HepG2 (cell line): ENCODE results near the gene PCYT2. TPM values are rescaled to one million over a fixed set of nuclear protein-coding genes. Genes with fewer than 3 reads are reported as not detected.

ENCODE experiments used
- CHCHD3 ChIP-seq: sonication (generic); formaldehyde crosslinking; IDR thresholded peaks from 2 replicates; pipeline ENCODE4 v1.8.0; 2022; ENCODE audit warnings: mild to moderate bottlenecking, missing genetic modification reagents, moderate library complexity
- GATAD2A ChIP-seq: IDR thresholded peaks from 2 replicates; pipeline ENCODE4 v1.6.1; 2016
- HHEX ChIP-seq: IDR thresholded peaks from 2 replicates; pipeline ENCODE4 v1.6.1; 2016; ENCODE audit warnings: control low read depth
- KAT7 ChIP-seq: IDR thresholded peaks from 2 replicates; pipeline ENCODE4 v1.6.1; 2018; ENCODE audit warnings: borderline replicate concordance, missing compliant biosample characterization
- MTF2 ChIP-seq: sonication (generic); formaldehyde crosslinking; IDR thresholded peaks from 2 replicates; pipeline ENCODE4 v1.5.0; 2020; ENCODE audit warnings: missing genetic modification reagents, borderline replicate concordance
- NAIF1 ChIP-seq: sonication (generic); formaldehyde crosslinking; IDR thresholded peaks from 2 replicates; pipeline ENCODE4 v1.5.0; 2020; ENCODE audit warnings: mild to moderate bottlenecking, missing genetic modification reagents, borderline replicate concordance
- PREB ChIP-seq: sonication (generic); formaldehyde crosslinking; IDR thresholded peaks from 2 replicates; pipeline ENCODE4 v1.4.0; 2020; ENCODE audit warnings: missing genetic modification reagents
- RFXAP ChIP-seq: sonication (generic); formaldehyde crosslinking; IDR thresholded peaks from 2 replicates; pipeline ENCODE4 v1.4.0; 2020; ENCODE audit warnings: missing genetic modification reagents, borderline replicate concordance
- TCF7 ChIP-seq: sonication (generic); IDR thresholded peaks from 2 replicates; pipeline ENCODE4 v1.6.1; 2016; ENCODE audit warnings: antibody characterized with exemption, low read depth
- ZBTB38 ChIP-seq: sonication (generic); formaldehyde crosslinking; IDR thresholded peaks from 2 replicates; pipeline ENCODE4 v1.5.1; 2020; ENCODE audit warnings: mild to moderate bottlenecking, missing genetic modification reagents
- ZNF205 ChIP-seq: IDR thresholded peaks from 2 replicates; pipeline ENCODE4 v1.6.1; 2018; ENCODE audit warnings: missing biosample characterization, missing genetic modification reagents
- ZNF264 ChIP-seq: sonication (generic); formaldehyde crosslinking; IDR thresholded peaks from 2 replicates; pipeline ENCODE4 v1.4.0; 2020; ENCODE audit warnings: missing genetic modification reagents
- ZNF274 ChIP-seq: sonication (generic); formaldehyde crosslinking; IDR thresholded peaks from 2 replicates; pipeline ENCODE4 v1.5.1; 2020; ENCODE audit warnings: mild to moderate bottlenecking, missing genetic modification reagents
- ZNF33A ChIP-seq: sonication (generic); formaldehyde crosslinking; IDR thresholded peaks from 2 replicates; pipeline ENCODE4 v1.5.1; 2020; ENCODE audit warnings: missing genetic modification reagents, mild to moderate bottlenecking, moderate library complexity, borderline replicate concordance
- ZNF407 ChIP-seq: sonication (generic); formaldehyde crosslinking; IDR thresholded peaks from one replicate; pipeline ENCODE4 v1.5.1; 2020; ENCODE audit warnings: mild to moderate bottlenecking, missing genetic modification reagents; ENCODE audit errors: not compliant biosample characterization
- ZNF589 ChIP-seq: sonication (generic); formaldehyde crosslinking; conservative IDR thresholded peaks from 2 replicates; pipeline ENCODE4 v1.8.0; 2022; ENCODE audit warnings: mild to moderate bottlenecking, moderate library complexity, missing genetic modification reagents
- ZNF672 ChIP-seq: sonication (generic); formaldehyde crosslinking; IDR thresholded peaks from 2 replicates; pipeline ENCODE4 v1.8.1; 2022; ENCODE audit warnings: missing genetic modification reagents
- polyA plus RNA-seq, 8 experiments: library from polyadenylated mRNA; depleted of rRNA in 3 of 8; stranded (reverse) in 7 of 8; unstranded in 1 of 8; fragments of >200 nt; fragmentation: Illumina TruSeq in 4 of 8; extraction: Trizol in 4 of 8; gene quantifications; 2 replicates each; pipeline versions ENCODE4 v1.2.1 to v1.2.3, GENCODE V29; 2011 to 2016; ENCODE audit warnings: low read depth in 4 of 8, missing spikeins in 1 of 8, mixed read lengths in 1 of 8; ENCODE audit not compliant: insufficient read depth in 1 of 8
- total RNA-seq, 5 experiments: library from RNA; depleted of rRNA; stranded (reverse); fragments of >200 nt; fragmentation: Illumina TruSeq; extraction: Trizol; gene quantifications; 2 replicates each; pipeline ENCODE4 v1.2.3, GENCODE V29; 2016; ENCODE audit warnings: low read depth in 1 of 5
- TF ChIP-seq, protein P1 (sequence below): IDR thresholded peaks from 2 replicates; pipeline ENCODE4 v1.6.1; 2016; ENCODE audit warnings: mild to moderate bottlenecking
- TF ChIP-seq, protein P2 (sequence below): sonication (generic); formaldehyde crosslinking; IDR thresholded peaks from 2 replicates; pipeline ENCODE4 v1.5.0; 2020; ENCODE audit warnings: missing genetic modification reagents

Gene PCYT2
- total and polyA plus RNA-seq, 2 of the 13 experiments (the other 11 are each of a cell fraction or from before 2014, with no cell fraction given), result 147 to 297 TPM

GRCh38 chr17:81902653-81903414 is 8.4 kb downstream of the PCYT2 start (continued):
- no peak for TF ChIP-seq PREB (CRISPR knock-in tag)
- no peak for TF ChIP-seq ZNF589 (CRISPR knock-in tag)
- TF ChIP-seq ZNF205 (CRISPR knock-in tag), result 0 out of 2 replicates have a peak, but pooled peaks have one; percentile 28
- TF ChIP-seq NAIF1, result no peak
- peak; percentile 78; the same call in 1 of the 2 replicates for TF ChIP-seq ZNF274 (CRISPR knock-in tag)
- no peak for TF ChIP-seq HHEX
- no peak for TF ChIP-seq ZNF407 (CRISPR knock-in tag)
- no peak for TF ChIP-seq GATAD2A (CRISPR knock-in tag)
- TF ChIP-seq, protein P1, sequence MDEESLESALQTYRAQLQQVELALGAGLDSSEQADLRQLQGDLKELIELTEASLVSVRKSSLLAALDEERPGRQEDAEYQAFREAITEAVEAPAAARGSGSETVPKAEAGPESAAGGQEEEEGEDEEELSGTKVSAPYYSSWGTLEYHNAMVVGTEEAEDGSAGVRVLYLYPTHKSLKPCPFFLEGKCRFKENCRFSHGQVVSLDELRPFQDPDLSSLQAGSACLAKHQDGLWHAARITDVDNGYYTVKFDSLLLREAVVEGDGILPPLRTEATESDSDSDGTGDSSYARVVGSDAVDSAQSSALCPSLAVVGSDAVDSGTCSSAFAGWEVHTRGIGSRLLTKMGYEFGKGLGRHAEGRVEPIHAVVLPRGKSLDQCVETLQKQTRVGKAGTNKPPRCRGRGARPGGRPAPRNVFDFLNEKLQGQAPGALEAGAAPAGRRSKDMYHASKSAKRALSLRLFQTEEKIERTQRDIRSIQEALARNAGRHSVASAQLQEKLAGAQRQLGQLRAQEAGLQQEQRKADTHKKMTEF (CRISPR knock-in tag), result 0 out of 2 replicates have a peak, but pooled peaks have one; percentile 12
- TF ChIP-seq ZBTB38 (CRISPR knock-in tag), result peak; percentile 81
- no peak for TF ChIP-seq ZNF264 (CRISPR knock-in tag)
- TF ChIP-seq CHCHD3 (CRISPR knock-in tag), result no peak
- TF ChIP-seq TCF7, result no peak
- TF ChIP-seq MTF2 (CRISPR knock-in tag), result no peak
- TF ChIP-seq, protein P2, sequence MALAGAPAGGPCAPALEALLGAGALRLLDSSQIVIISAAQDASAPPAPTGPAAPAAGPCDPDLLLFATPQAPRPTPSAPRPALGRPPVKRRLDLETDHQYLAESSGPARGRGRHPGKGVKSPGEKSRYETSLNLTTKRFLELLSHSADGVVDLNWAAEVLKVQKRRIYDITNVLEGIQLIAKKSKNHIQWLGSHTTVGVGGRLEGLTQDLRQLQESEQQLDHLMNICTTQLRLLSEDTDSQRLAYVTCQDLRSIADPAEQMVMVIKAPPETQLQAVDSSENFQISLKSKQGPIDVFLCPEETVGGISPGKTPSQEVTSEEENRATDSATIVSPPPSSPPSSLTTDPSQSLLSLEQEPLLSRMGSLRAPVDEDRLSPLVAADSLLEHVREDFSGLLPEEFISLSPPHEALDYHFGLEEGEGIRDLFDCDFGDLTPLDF (CRISPR knock-in tag), result 0 out of 2 replicates have a peak, but pooled peaks have one; percentile 12
- TF ChIP-seq ZNF33A (CRISPR knock-in tag), result no peak
- TF ChIP-seq ZNF672 (CRISPR knock-in tag), result no peak
- TF ChIP-seq KAT7 (CRISPR knock-in tag), result no peak
- TF ChIP-seq RFXAP, result 0 out of 2 replicates have a peak, but pooled peaks have one; percentile 18
